A673 (cell line): Measurements from ENCODE around the gene ARF4. TPM values are rescaled to one million over a fixed set of nuclear protein-coding genes. Genes with fewer than 3 reads are reported as not detected.
A peak's percentile ranks its signal among the peaks of the same experiment; 100 is the strongest.

Experiments used
- BruUV-seq: library from RNA; stranded (reverse); fragments of 400-500 nt; replicated peaks from 2 replicates; lab custom pipeline; 2021; lab: Mats Ljungman, UMichigan
- CTCF ChIA-PET: fragments of 300-600 bp; sonication (Branson Sonifier 250); formaldehyde crosslinking; loops from one replicate; lab custom pipeline; 2022; ENCODE audit warnings: antibody characterized with exemption; lab: Charles Lee
- POLR2A ChIA-PET: fragments of 300-600 bp; sonication (Branson Sonifier 250); formaldehyde crosslinking; loops from one replicate; lab custom pipeline; 2022; ENCODE audit warnings: antibody characterized with exemption; ENCODE audit not compliant: low non-redundant PET; lab: Charles Lee
- DNase-seq: peaks from one replicate; pipeline ENCODE4 v3.0.0-alpha.2; 2015; ENCODE audit warnings: low spot score
- H3K27ac ChIP-seq: fragments of 200-600 bp; sonication (generic); 2 replicates; pipeline ENCODE4 v1.5.1; 2016; ENCODE audit warnings: mixed run types, low read depth, mild to moderate bottlenecking, mixed read lengths, antibody characterized with exemption, low read length; ENCODE audit not compliant: poor library complexity, severe bottlenecking
- H3K27me3 ChIP-seq: fragments of 200-600 bp; sonication (generic); replicated peaks from 2 replicates; pipeline ENCODE4 v1.6.1; 2017; ENCODE audit warnings: mixed run types, low read depth, mild to moderate bottlenecking, mixed read lengths, antibody characterized with exemption, low read length; ENCODE audit not compliant: insufficient read depth, poor library complexity
- H3K36me3 ChIP-seq: fragments of 200-600 bp; sonication (generic); 2 replicates; pipeline ENCODE4 v1.6.1; 2016; ENCODE audit warnings: mixed run types, mild to moderate bottlenecking, mixed read lengths, antibody characterized with exemption, low read length; ENCODE audit not compliant: insufficient read depth, poor library complexity, severe bottlenecking
- H3K4me1 ChIP-seq: fragments of 200-600 bp; sonication (generic); 2 replicates; pipeline ENCODE4 v1.6.1; 2017; ENCODE audit warnings: mixed run types, mild to moderate bottlenecking, mixed read lengths, antibody characterized with exemption, low read length; ENCODE audit not compliant: insufficient read depth, poor library complexity, severe bottlenecking
- H3K4me3 ChIP-seq: fragments of 200-600 bp; sonication (generic); 2 replicates; pipeline ENCODE4 v1.5.1; 2016; ENCODE audit warnings: low read depth, mixed run types, mild to moderate bottlenecking, mixed read lengths, low read length; ENCODE audit not compliant: poor library complexity, severe bottlenecking
- H3K9me3 ChIP-seq: fragments of 200-600 bp; sonication (generic); 2 replicates; pipeline ENCODE4 v1.6.1; 2016; ENCODE audit warnings: mixed run types, low read depth, mild to moderate bottlenecking, mixed read lengths, antibody characterized with exemption, low read length; ENCODE audit not compliant: poor library complexity, severe bottlenecking
- CTCF ChIP-seq: fragments of 300-800, 200-600 bp; sonication (generic); conservative IDR thresholded peaks from 2 replicates; pipeline ENCODE4 v1.5.1; 2017; ENCODE audit warnings: low read depth, mild to moderate bottlenecking, antibody characterized with exemption, low read length, moderate library complexity, mixed read lengths
- EZH2 ChIP-seq: fragments of 200-600 bp; sonication (generic); IDR thresholded peaks from 2 replicates; pipeline ENCODE4 v1.6.1; 2017; ENCODE audit warnings: borderline replicate concordance, low read depth, mild to moderate bottlenecking, mixed read lengths, antibody characterized with exemption, low read length; ENCODE audit not compliant: poor library complexity, severe bottlenecking
- intact Hi-C: fragments of 100-400 bp; cut with micrococcal nuclease; formaldehyde crosslinking; loops from one replicate; pipeline ENCODE4 v1.10.0; 2022; ENCODE audit not compliant: unreplicated experiment
- total RNA-seq: library from RNA; stranded (reverse); gene quantifications from 2 replicates; pipeline ENCODE4 v1.2.3, GENCODE V29; 2021

ARF4 gene
- total RNA-seq, 1 experiment from 2014 or later: 82.2 TPM

- CTCF ChIA-PET: no interaction called here
- TF ChIP-seq CTCF (no peak), EZH2 (no peak)
- peak overlapping the region; percentile 78 for H3K4me3 ChIP-seq
- DNase-seq: peak; percentile 3
- H3K9me3 ChIP-seq: no peaks in the 10 kb centered on the region
- BruUV-seq: no TSS peak
- intact Hi-C loops: no loop called here
- no peaks in the 10 kb centered on the region for H3K36me3 ChIP-seq
- no peaks in the 10 kb centered on the region for H3K27me3 ChIP-seq
- POLR2A ChIA-PET: no interaction called here
- H3K27ac ChIP-seq: peak overlapping the region; percentile 91
- peaks cover 3% of the 10 kb centered on the region for H3K4me1 ChIP-seq
Measured at GRCh38 chr3:57557085-57557537, 40.0 kb downstream of the ARF4 start.

- peak; percentile 2 for DNase-seq
- peak overlapping the region; percentile 78 for H3K4me3 ChIP-seq
- CTCF ChIA-PET: no interaction called here
- no peaks in the 10 kb centered on the region for H3K27me3 ChIP-seq
- no peaks in the 10 kb centered on the region for H3K9me3 ChIP-seq
- POLR2A ChIA-PET: no interaction called here
- BruUV-seq: no TSS peak
- no peaks in the 10 kb centered on the region for H3K36me3 ChIP-seq
- intact Hi-C loops: no loop called here
- H3K4me1 ChIP-seq: peaks cover 3% of the 10 kb centered on the region
- H3K27ac ChIP-seq: peak overlapping the region; percentile 91
- TF ChIP-seq EZH2 (no peak), CTCF (no peak)
Measured at GRCh38 chr3:57556459-57557084, 40.6 kb downstream of the ARF4 start.

- H3K36me3 ChIP-seq: no peaks in the 10 kb centered on the region
- no TSS peak for BruUV-seq
- CTCF ChIA-PET: no interaction called here
- H3K9me3 ChIP-seq: no peaks in the 10 kb centered on the region
- H3K27me3 ChIP-seq: no peaks in the 10 kb centered on the region
- DNase-seq: peak; percentile 80
- H3K4me1 ChIP-seq: peaks cover 3% of the 10 kb centered on the region
- H3K27ac ChIP-seq: peak within 1 kb of the TSS; percentile 91
- H3K4me3 ChIP-seq: peak within 1 kb of the TSS; percentile 78
- TF ChIP-seq CTCF (no peak), EZH2 (no peak)
- intact Hi-C loops: no loop called here
- POLR2A ChIA-PET: no interaction called here
Measured at GRCh38 chr3:57555738-57556458, 41.2 kb downstream of the ARF4 start, which contains the start of gene PDE12. TSS of gene PDE12 (plus strand) at chr3:57556274. CDS start at chr3:57556380, 106 bp downstream.
